WERI-Rb-1 (cell line): ENCODE results near the gene ASB8.

ENCODE experiments used
- DNase-seq: peaks from one replicate; pipeline ENCODE4 v3.0.0-alpha.2; 2020
- H3K27ac ChIP-seq: fragments of 250-450 bp; sonication (Bioruptor Pico); 2 replicates; pipeline ENCODE4 v1.5.1; 2020; ENCODE audit warnings: mild to moderate bottlenecking, moderate library complexity
- H3K27me3 ChIP-seq: fragments of 250-450 bp; sonication (Bioruptor Pico); 2 replicates; pipeline ENCODE4 v1.5.1; 2021; ENCODE audit warnings: mild to moderate bottlenecking, low read depth, moderate library complexity; ENCODE audit not compliant: insufficient read depth, severe bottlenecking
- H3K36me3 ChIP-seq: fragments of 250-450 bp; sonication (Bioruptor Pico); 2 replicates; pipeline ENCODE4 v1.5.1; 2020; ENCODE audit warnings: mild to moderate bottlenecking, moderate library complexity
- H3K4me3 ChIP-seq: 2 replicates; pipeline ENCODE4 v1.5.1; 2011; ENCODE audit warnings: low read depth, mild to moderate bottlenecking, control low read depth, low read length
- H3K9me3 ChIP-seq: fragments of 250-450 bp; sonication (Bioruptor Pico); 2 replicates; pipeline ENCODE4 v1.5.1; 2021; ENCODE audit warnings: mild to moderate bottlenecking, moderate library complexity; ENCODE audit not compliant: severe bottlenecking
- CTCF ChIP-seq: IDR thresholded peaks from 2 replicates; pipeline ENCODE4 v1.5.1; 2011; ENCODE audit warnings: low read depth, mild to moderate bottlenecking, control low read depth, inconsistent platforms, low read length

Gene ASB8

GRCh38 chr12:48143898-48144297, 13.4 kb downstream of the ASB8 start:
- H3K27ac ChIP-seq = no peak overlapping the region
- no peak for TF ChIP-seq CTCF
- peaks cover 68% of the 10 kb centered on the region for H3K36me3 ChIP-seq
- no peak for DNase-seq
- H3K9me3 ChIP-seq = no peaks in the 10 kb centered on the region
- H3K4me3 ChIP-seq = no peak overlapping the region
- H3K27me3 ChIP-seq = no peaks in the 10 kb centered on the region

- no peaks in the 10 kb centered on the region for H3K9me3 ChIP-seq
- peaks cover 65% of the 10 kb centered on the region for H3K36me3 ChIP-seq
- no peak for TF ChIP-seq CTCF
- no peak overlapping the region for H3K4me3 ChIP-seq
- H3K27me3 ChIP-seq = no peaks in the 10 kb centered on the region
- no peak overlapping the region for H3K27ac ChIP-seq
- no peak for DNase-seq
These were observed 14.3 kb downstream of the ASB8 start for GRCh38 chr12:48142818-48143674.

GRCh38 chr12:48135027-48135426, 22.3 kb downstream of the ASB8 start:
- no peak for TF ChIP-seq CTCF
- peaks cover 66% of the 10 kb centered on the region for H3K36me3 ChIP-seq
- no peaks in the 10 kb centered on the region for H3K9me3 ChIP-seq
- H3K27me3 ChIP-seq = no peaks in the 10 kb centered on the region
- H3K4me3 ChIP-seq = no peak overlapping the region
- no peak overlapping the region for H3K27ac ChIP-seq
- no peak for DNase-seq

- H3K27ac ChIP-seq = no peak overlapping the region
- peaks cover 64% of the 10 kb centered on the region for H3K36me3 ChIP-seq
- no peak overlapping the region for H3K4me3 ChIP-seq
- TF ChIP-seq CTCF = no peak
- H3K9me3 ChIP-seq = no peaks in the 10 kb centered on the region
- no peaks in the 10 kb centered on the region for H3K27me3 ChIP-seq
- no peak for DNase-seq
These were observed 24.5 kb downstream of the ASB8 start for GRCh38 chr12:48132826-48133225.

GRCh38 chr12:48131517-48131916, 25.8 kb downstream of the ASB8 start:
- Histone ChIP-seq H3K27me3 (no peaks in the 10 kb centered on the region), H3K9me3 (no peaks in the 10 kb centered on the region), H3K27ac (no peak overlapping the region), H3K36me3 (peaks cover 66% of the 10 kb centered on the region), H3K4me3 (no peak overlapping the region)
- TF ChIP-seq CTCF = no peak
- DNase-seq = no peak

- no peak for TF ChIP-seq CTCF
- H3K27me3 ChIP-seq = no peaks in the 10 kb centered on the region
- no peak for DNase-seq
- H3K27ac ChIP-seq = no peak overlapping the region
- no peaks in the 10 kb centered on the region for H3K9me3 ChIP-seq
- peaks cover 68% of the 10 kb centered on the region for H3K36me3 ChIP-seq
- no peak overlapping the region for H3K4me3 ChIP-seq
These were observed 27.9 kb downstream of the ASB8 start for GRCh38 chr12:48129376-48129775.
